Measurements from ENCODE around the gene ATG10. TPM values are rescaled to one million over a fixed set of nuclear protein-coding genes. Genes with fewer than 3 reads are reported as not detected.
"Not testable (repeated sequence)": the region's sequence is repeated elsewhere in the genome, so short reads cannot be mapped to it uniquely, and the experiment has no call there.

The ATG10 gene
- total and polyA plus RNA-seq, 2 of the 13 experiments (the other 11 are each of a cell fraction or from before 2014, with no cell fraction given), result 2.0 to 5.7 TPM

DNA sequence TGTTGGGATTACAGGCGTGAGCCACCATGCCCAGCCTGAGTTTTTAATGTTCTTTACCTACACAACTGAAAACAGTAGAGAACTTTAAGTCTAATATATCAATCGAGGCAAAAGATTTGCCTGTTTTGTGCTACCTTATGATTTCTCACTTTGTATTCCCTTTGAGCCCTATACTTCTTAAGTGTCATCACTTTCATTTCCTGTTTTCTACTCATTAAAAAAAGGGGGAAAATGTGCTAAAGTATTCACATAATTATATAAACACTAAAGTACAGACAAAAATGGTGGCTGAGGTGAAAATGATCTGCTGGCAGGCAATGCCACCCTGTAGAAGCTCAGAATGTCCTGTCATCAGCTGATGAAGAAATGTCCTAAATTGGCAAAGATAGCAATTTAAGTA lies 23.6 kb downstream of the ATG10 start (continued):
- TF ChIP-seq ZNF281 (CRISPR knock-in tag; IDR thresholded peaks at IDR 0.05; ENCODE audit: borderline replicate concordance) (no peak), MBNL3 (CRISPR knock-in tag; conservative IDR thresholded peaks at IDR 0.05) (no peak)

DNA sequence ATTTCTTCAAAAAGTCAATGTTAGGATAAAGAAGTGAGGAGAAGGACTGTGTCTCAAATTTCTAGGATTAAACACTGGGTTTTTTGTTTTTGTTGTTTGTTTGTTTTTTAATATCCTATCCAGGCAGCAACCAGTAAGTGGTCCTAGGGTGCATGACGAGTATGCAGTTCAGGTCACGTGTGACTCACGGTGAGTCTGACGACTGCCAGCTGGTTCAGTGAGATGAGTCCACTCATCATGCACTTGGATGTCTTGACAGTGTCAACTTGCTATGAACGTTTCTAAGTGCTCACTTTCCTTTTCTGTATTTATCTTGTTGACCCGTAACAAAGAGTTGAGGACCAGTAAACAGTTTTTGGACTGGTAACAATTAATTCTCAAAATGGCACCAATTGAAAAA lies 32.7 kb downstream of the ATG10 start:
- H2AFZ ChIP-seq (ENCODE audit: low read length), result no peak overlapping the region
- H3K36me3 ChIP-seq (replicated peaks in 1 of 2; ENCODE audit: control insufficient read depth in 1 of 2, insufficient read depth in 2 of 2, low read length in 2 of 2), result no peaks in the 10 kb centered on the region
- H3K4me2 ChIP-seq (ENCODE audit: low read depth, low read length), result no peak overlapping the region
- H3K9me3 ChIP-seq (ENCODE audit: low read length), result no peaks in the 10 kb centered on the region
- intact Hi-C loops (cut with micrococcal nuclease; ENCODE audit: unreplicated experiment), result no loop called here
- H3K9ac ChIP-seq (ENCODE audit: insufficient read depth, low read depth, low read length), result no peak overlapping the region
- FAIRE-seq (no peak), DNase-seq (ENCODE audit: low spot score) (no peak), ATAC-seq (no peak)
- in situ Hi-C loops (cut with HindIII; ENCODE audit: extremely low pct_ligation_motif_present, low pct_unique_long_range_greater_than_20kb), result no loop called here
- no peaks in the 10 kb centered on the region for H4K20me1 ChIP-seq (ENCODE audit: insufficient read depth, low read length)
- CTCF ChIA-PET (ENCODE audit: low intra/inter-chr PET ratio, low total read pairs), result no interaction called here
- no peak overlapping the region for H3K4me3 ChIP-seq (replicated peaks in 1 of 3; ENCODE audit: insufficient read depth in 1 of 3, low read depth in 2 of 3, low read length in 3 of 3)
- no peak for TF ChIP-seq HNRNPUL1 (IDR thresholded peaks at IDR 0.05; ENCODE audit: low read depth, low read length)
- no peak for TF ChIP-seq SIN3B (IDR thresholded peaks at IDR 0.05; ENCODE audit: low read length)
- TF ChIP-seq ZNF674 (CRISPR knock-in tag; IDR thresholded peaks at IDR 0.05; ENCODE audit: low read depth), result no peak
- TF ChIP-seq ZNF713 (CRISPR knock-in tag; IDR thresholded peaks at IDR 0.05), result no peak
- TF ChIP-seq, protein P1, sequence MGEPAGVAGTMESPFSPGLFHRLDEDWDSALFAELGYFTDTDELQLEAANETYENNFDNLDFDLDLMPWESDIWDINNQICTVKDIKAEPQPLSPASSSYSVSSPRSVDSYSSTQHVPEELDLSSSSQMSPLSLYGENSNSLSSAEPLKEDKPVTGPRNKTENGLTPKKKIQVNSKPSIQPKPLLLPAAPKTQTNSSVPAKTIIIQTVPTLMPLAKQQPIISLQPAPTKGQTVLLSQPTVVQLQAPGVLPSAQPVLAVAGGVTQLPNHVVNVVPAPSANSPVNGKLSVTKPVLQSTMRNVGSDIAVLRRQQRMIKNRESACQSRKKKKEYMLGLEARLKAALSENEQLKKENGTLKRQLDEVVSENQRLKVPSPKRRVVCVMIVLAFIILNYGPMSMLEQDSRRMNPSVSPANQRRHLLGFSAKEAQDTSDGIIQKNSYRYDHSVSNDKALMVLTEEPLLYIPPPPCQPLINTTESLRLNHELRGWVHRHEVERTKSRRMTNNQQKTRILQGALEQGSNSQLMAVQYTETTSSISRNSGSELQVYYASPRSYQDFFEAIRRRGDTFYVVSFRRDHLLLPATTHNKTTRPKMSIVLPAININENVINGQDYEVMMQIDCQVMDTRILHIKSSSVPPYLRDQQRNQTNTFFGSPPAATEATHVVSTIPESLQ (CRISPR knock-in tag; conservative IDR thresholded peaks at IDR 0.05), result no peak
- TF ChIP-seq ZFP41 (CRISPR knock-in tag; IDR thresholded peaks at IDR 0.05; ENCODE audit: borderline replicate concordance), result no peak
- H3K27ac ChIP-seq (ENCODE audit: extremely low read length, insufficient read depth, low read length), result no peak overlapping the region
- H3K79me2 ChIP-seq (ENCODE audit: insufficient read depth, low read length), result no peaks in the 10 kb centered on the region
- WGBS (ENCODE audit: low lambda C conversion rate), result 83% methylated on average over 6 of the region's 6 CpGs
- BruUV-seq (replicated peaks), result no TSS peak
- H3K27me3 ChIP-seq (ENCODE audit: control insufficient read depth in 1 of 2, insufficient read depth in 2 of 2, low read length in 2 of 2), result no peaks in the 10 kb centered on the region
- no peaks in the 10 kb centered on the region for H3K4me1 ChIP-seq (ENCODE audit: insufficient read depth, low read length)
- POLR2A ChIA-PET, result no interaction called here

GRCh38 chr5:82009869-82010268 lies 38.0 kb downstream of the ATG10 start:
- FAIRE-seq; in situ Hi-C loops (cut with HindIII; ENCODE audit: extremely low pct_ligation_motif_present, low pct_unique_long_range_greater_than_20kb); POLR2A ChIA-PET; BruUV-seq (replicated peaks); DNase-seq (ENCODE audit: low spot score); CTCF ChIA-PET (ENCODE audit: low intra/inter-chr PET ratio, low total read pairs); H3K9me3 ChIP-seq (ENCODE audit: low read length); H3K4me3 ChIP-seq (replicated peaks in 1 of 3; ENCODE audit: insufficient read depth in 1 of 3, low read depth in 2 of 3, low read length in 3 of 3); H3K79me2 ChIP-seq (ENCODE audit: insufficient read depth, low read length); intact Hi-C loops (cut with micrococcal nuclease; ENCODE audit: unreplicated experiment); ATAC-seq; H3K27ac ChIP-seq (ENCODE audit: extremely low read length, insufficient read depth, low read length); H3K27me3 ChIP-seq (ENCODE audit: control insufficient read depth in 1 of 2, insufficient read depth in 2 of 2, low read length in 2 of 2); H3K4me1 ChIP-seq (ENCODE audit: insufficient read depth, low read length); H4K20me1 ChIP-seq (ENCODE audit: insufficient read depth, low read length); H3K9ac ChIP-seq (ENCODE audit: insufficient read depth, low read depth, low read length); H3K36me3 ChIP-seq (replicated peaks in 1 of 2; ENCODE audit: control insufficient read depth in 1 of 2, insufficient read depth in 2 of 2, low read length in 2 of 2); H2AFZ ChIP-seq (ENCODE audit: low read length); H3K4me2 ChIP-seq (ENCODE audit: low read depth, low read length): not testable (repeated sequence)
- WGBS (ENCODE audit: low lambda C conversion rate), result 97% methylated on average over 12 of the region's 12 CpGs
